ENCODE results near the gene SMARCAL1. TPM values are rescaled to one million over a fixed set of nuclear protein-coding genes. Genes with fewer than 3 reads are reported as not detected.

The SMARCAL1 gene
- total RNA-seq, 1 donor from 2014 or later: 30.2 TPM

DNA sequence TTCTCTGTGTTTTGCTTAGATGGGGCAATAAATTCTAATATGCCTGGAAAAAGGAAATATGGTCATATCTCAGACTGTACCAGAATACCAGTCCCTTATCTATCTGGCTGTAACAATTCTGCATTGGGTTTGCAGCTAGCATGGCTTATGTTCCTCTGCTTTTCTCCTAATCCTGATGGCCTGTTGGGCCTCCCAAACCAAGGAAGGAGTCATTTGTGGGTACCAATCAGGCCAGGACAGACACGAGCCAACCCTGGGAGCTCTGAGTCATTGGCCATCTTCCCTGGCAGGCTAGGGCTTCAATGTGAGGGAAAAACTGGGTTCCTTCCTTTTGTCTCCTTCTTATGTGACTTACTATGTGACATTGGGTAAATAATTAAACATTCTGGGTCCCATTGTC is 12.0 kb downstream of the SMARCAL1 start:
- no peak for DNase-seq (ENCODE audit: low spot score)
- ATAC-seq: no peak
- intact Hi-C loops (cut with DNase I): no loop called here

DNA sequence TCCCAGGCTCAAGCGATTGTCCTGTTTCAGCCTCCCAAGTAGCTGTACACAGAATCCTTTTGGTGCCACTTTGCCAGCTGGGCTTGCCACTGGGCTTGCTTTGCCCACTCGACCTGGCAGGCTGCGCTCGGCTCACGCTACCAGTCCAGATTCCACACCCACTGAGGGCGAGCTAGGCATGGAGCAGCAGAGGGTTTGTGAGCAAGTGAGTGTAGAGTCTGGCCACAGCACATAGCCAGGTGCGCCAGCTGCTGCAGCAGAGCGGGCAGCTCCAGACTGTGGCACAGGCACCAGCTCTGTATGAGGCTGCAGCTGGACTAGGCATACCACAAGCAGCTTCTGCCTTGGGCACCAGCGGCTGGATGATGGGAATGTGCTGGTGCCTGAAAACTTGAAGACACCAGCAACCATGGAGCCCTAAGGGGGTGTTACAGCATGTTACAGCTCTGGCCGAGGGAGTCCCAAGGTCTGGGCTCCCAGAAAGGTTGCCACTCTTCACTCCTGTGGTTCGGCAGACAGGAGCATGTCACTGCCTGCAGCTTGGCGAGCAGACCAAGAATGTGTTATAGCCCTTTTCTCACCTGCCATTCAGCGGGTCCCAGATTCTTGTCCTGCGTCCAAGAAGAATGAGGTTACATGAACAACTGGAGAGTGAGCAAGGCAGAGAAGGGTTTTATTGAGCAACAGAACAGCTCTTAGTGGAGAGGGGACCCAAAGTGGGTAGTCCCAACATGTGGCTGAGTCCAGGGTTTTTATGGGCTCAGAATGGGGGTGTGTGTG is 12.9 kb downstream of the SMARCAL1 start:
- ATAC-seq (no peak), DNase-seq (ENCODE audit: low spot score) (no peak)
- intact Hi-C loops (cut with DNase I): no loop called here

DNA sequence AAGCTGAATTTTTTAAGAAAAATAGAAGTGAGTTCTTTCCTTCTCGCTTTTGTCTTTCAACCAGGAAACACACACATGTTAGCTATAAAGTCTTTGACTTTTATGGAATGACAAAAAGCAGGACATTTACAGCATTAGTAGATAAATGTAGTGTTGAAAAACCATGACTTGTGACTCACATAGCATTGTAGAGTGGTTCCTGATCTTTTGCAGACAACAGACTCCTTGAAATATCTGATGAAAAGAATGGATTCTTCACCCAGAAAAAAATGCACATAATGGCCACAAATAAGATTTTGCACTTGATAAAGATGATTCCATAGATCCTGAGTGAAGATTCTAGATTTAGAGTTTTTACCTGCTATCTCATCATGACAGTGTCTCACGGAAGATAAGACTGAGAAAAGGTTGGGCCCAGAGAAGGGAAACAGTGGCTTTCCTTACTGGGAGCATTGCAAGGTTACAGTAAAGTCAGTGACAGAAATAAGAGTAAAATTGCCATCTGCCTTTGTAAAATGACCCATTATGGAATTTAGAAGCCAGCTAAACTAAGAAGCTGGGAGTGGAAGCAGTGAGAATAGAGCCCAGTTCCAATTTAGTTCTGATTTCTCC is 14.0 kb downstream of the SMARCAL1 start:
- intact Hi-C loops (cut with DNase I): no loop called here
- ATAC-seq (no peak), DNase-seq (ENCODE audit: low spot score) (no peak)

DNA sequence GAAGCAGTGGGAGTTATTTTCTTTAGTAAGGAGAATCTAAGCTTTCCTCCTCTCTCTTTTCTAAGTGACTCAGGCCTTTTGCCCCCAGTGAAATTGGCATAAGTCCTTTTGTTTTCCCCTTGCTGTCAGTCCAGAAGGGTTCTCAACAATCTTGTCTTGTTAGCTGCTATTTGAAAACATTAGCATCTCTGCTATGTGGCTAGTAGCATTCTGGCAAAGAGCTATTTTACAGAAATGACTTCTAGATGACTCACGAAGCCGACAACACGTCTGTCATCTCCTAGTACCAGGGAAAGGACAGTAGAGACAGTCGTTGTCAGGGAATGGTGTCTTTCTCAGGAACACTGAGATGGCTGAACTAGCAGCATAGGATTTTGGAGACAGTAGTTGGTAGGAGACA is 14.7 kb downstream of the SMARCAL1 start:
- DNase-seq (ENCODE audit: low spot score) (no peak), ATAC-seq (no peak)
- intact Hi-C loops (cut with DNase I): no loop called here

DNA sequence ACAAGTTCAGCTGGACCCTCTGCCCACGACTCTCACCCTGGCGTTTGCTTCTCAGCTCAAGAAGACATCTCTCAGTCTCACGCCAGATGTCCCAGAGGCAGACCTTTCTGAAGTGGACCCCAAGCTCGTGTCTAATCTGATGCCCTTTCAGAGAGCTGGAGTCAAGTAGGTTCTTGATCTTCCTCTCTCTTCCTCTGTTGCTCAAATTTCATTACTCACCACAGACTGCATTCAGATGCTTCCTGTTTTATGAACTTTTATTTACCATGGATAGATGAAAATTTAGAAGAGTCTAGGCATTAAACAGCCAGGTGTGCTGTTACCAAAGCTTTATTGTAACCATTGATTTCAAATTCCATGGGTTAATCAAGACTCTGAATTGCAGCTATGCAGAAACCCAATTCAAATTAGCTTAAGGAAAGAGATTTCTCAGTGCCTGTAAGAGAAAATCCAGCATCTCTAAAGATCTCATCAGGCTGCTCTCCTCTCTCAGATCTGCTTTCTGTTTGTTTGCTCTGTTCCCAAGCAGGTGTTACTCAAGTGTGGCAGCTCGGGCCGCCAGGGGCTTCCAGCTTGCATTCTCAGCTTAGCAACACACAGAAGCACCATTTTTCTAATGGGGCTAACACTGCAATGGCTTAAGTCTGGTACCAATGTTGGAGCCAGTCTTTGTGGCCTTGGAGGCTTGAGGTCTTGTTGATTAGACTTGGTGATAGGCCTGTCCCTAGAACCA is 16.5 kb downstream of the SMARCAL1 start:
- intact Hi-C loops (cut with DNase I): no loop called here
- no peak for ATAC-seq
- no peak for DNase-seq (ENCODE audit: low spot score)

DNA sequence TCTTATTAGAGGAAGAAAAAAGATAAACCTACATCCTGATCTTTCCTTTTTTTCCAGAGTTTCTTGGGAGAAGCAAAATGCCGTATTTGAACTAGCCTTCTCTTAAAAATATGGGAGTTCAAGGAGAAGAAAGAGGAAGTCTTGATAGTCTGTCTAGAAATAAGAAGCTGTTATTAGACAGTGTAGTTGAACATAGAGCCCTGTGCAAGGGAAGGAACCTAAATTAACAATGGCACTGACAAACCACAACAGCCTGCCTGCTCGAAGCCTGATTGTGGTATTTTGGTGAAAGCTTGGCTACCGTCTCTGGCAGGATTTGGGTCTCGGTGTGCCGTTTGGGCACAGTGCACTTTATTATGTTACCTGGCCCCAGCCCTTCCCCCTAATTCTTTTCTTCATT is 17.1 kb downstream of the SMARCAL1 start:
- intact Hi-C loops (cut with DNase I): no loop called here
- DNase-seq (ENCODE audit: low spot score): no peak
- ATAC-seq: no peak

DNA sequence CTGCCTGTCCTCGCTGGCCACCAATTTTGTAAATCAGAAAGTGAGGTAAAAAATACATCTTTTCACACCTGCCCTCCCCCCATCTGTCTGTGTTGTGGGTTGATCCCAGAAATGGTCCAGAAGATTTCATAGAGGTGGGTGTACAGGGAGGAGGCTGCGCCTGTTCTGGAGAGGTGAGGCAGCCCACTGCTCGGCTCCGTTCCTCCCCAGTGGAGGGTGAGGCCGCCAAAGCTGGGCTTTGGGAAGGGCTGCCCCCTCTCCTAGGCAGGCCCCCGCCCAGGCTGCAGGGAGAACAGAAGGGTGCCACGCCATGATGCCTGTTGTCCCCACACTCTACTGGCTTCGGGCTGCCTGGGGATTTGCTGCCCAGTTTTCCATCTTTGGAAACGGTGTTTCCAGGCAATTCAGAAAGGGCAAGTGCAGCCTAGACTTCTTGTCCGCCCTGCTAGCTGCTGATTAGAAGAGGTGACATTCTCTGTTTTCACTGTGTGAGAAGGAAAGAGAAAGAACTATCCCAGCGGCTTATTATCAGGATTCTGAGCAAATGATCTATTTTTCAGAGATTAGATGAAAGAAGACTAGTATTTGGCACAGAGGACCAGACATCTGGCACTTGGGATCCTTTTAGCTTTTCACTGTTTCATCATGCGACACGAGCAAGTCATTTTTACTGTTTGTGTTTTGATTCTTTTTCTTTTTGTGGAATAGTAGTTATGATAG is 18.7 kb downstream of the SMARCAL1 start:
- ATAC-seq (no peak), DNase-seq (ENCODE audit: low spot score) (no peak)
- intact Hi-C loops (cut with DNase I): no loop called here

DNA sequence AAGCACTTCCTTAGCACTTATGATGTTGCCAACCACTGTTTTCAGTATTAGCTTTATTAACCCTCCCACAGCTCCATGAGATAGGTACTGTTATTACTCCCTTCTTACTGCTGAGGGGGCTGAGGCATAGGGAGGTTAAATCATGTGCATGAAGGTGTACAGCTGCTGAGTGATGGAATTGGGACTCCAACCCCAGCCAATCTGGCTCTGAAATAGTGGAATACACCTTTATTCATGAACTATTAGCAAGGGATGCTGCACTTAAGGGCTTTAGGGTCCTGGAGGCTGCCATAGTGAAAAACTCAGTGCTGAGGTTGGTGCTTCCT is 19.2 kb downstream of the SMARCAL1 start:
- intact Hi-C loops (cut with DNase I): no loop called here
- DNase-seq (ENCODE audit: low spot score) (no peak), ATAC-seq (no peak)

DNA sequence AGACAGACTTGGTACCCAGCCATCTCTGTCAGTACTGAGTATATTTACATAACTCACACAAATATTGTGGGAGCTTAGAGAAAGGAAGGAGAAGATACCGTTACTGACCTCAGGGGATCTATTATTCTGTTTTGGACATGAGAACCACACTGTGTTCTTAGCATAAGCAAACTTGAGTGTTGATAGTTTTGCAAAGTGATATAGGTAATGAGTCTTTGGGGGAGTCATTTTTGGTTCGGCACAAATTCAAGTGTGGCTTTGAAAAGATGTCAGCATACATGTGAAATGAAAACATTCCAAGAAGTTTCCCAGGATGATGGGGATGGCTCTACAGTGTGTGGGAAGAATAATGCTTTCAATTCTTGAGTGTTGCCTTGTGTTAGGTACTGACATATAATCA is 24.1 kb downstream of the SMARCAL1 start:
- intact Hi-C loops (cut with DNase I): no loop called here
- ATAC-seq: no peak
- no peak for DNase-seq (ENCODE audit: low spot score)

DNA sequence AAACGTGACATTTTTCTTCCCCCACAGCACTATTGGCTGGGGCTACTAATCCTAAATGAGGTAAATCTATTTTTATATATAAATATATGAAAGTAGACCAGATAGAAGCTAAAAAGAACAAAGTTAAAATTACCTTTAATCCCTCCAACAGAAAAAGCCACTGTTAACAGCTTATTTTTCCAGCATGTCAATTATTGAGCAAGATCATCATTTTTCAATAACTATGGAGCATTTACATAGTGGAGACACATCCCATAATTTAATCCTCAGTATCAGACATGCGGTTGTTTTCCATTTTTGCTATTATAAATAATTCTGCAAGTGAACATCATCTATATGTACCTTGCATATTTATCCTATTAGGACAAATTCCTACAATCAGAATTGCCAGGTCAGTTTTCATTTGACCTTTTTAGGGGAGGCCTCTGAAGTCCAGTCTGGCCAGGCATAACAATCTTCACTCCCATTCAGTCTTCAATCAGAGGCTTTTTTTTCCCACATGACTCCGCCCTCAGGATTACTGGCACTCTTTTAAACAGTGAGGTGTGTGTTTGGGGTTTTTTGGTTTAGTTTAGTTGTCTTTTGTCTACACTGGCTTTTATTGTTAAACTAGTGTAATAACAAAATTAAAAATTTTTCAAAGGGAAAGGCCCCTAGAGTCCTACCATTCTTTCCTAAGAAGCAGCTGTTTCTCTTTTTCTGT is 29.2 kb downstream of the SMARCAL1 start:
- DNase-seq (ENCODE audit: low spot score): no peak
- intact Hi-C loops (cut with DNase I): no loop called here
- no peak for ATAC-seq

DNA sequence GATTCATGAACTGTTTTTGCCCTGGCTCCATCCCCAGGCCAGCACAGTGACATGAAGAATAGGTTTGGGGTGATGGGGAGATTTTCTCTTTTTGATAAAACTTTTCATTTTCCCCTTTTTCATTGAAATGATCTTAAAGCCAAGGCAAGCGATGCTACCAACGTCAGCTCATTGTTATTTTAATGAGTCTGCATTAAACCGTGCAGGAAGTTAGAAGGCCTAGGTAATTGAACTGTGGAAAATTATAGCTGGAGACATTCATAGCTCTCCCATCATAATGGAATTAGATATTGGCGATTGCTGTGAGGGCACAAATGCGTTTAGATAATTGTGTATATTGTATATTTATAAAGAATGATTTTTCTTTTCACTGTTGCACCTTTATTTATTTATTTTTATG is 33.2 kb downstream of the SMARCAL1 start:
- no peak for ATAC-seq
- no peak for DNase-seq (ENCODE audit: low spot score)
- intact Hi-C loops (cut with DNase I): no loop called here

DNA sequence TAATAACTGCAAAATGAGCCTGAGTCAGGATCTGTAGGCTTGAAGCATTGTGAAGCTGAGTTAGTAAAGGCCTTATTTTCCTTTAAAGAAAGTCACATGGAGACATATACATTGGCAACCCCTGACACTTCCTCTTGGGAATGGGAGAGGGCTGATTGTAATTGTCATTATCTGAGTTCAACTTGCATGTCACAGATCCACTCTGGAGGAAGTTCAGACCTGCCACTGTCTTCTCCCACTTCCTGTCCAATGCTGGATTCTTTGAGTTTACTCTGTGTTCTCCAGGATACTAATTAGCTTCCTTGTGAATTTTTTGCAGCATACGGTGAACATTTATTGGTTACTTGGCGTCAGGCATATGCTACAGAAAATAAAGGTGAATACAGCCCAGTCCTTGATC is 34.1 kb downstream of the SMARCAL1 start:
- intact Hi-C loops (cut with DNase I): no loop called here
- no peak for ATAC-seq
- DNase-seq (ENCODE audit: low spot score): no peak

DNA sequence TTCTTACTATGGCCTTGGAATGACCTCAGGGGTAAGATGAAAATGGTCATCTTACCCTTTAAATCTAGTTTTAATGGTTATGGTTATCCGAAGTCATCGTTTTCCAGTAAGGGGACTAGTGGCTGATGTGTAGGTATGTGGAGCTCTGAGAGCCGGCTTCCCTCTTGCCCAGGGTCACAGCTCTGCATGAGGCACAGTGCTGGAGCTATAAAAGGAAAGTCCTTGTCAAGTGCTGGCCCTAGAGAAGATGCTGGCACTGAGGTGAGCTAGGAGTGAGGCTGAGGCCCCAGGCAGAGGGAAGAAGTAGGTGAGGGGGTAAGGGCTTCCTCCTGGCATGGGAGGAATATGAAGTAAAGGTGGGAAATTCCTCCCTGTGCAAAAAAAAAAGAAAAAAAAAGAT is 35.0 kb downstream of the SMARCAL1 start:
- ATAC-seq (no peak), DNase-seq (ENCODE audit: low spot score) (no peak)
- intact Hi-C loops (cut with DNase I): no loop called here

DNA sequence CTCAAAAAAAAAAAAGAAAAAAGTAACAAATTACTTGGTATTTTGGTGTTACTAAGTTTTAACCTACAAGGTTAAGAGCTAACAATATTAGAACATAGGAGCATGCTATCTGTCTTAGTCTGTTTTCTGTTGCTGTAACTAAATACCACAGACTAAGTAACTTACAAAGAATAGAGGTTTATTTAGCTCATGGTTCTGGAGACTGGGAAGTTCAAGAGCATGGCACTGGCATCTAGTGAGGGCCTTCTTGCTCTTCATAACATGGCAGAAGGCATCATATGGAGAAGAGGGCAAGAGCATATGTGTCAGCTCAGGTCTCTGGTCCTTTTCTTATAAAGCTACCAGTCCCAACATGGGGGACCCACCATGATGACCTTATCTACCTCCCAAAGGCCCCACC is 36.5 kb downstream of the SMARCAL1 start:
- intact Hi-C loops (cut with DNase I): no loop called here
- DNase-seq (ENCODE audit: low spot score) (no peak), ATAC-seq (no peak)

DNA sequence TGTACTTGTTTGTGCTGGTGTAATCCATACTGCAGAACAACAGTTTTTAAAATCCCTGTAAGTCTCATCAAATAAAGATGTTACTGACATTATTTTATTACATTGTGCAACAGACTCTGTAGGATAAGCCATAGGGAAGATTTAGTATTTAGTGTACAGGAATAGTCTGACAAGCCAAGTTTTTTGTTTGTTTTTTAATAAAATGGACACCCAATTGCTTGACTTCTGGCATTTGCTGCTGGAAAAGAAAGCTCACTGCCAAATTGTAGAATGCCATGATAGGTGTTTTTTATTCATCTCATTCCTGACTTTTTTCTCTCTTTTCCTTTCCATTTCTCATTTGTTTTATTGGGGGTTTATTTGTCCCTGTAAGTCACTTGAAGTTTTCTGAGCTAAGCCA is 38.1 kb downstream of the SMARCAL1 start:
- intact Hi-C loops (cut with DNase I): no loop called here
- ATAC-seq: no peak
- DNase-seq (ENCODE audit: low spot score): no peak

DNA sequence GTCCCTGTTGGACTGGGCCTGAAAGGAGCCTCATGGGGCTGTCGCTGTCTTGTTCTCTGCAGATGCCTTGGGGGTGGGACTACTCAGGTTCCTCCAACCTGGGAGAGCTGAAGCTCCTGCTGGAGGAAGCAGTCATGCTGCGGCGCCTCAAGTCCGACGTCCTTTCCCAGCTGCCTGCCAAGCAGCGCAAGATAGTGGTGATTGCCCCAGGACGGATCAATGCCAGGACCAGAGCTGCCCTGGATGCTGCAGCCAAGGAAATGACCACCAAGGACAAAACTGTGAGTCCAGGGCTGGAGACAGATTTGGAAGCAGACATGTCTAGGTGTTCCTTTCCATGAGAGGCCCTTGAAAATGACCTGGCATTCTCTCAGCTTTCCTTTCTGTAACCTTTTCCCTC is 38.5 kb downstream of the SMARCAL1 start:
- DNase-seq (ENCODE audit: low spot score) (no peak), ATAC-seq (no peak)
- intact Hi-C loops (cut with DNase I): no loop called here

DNA sequence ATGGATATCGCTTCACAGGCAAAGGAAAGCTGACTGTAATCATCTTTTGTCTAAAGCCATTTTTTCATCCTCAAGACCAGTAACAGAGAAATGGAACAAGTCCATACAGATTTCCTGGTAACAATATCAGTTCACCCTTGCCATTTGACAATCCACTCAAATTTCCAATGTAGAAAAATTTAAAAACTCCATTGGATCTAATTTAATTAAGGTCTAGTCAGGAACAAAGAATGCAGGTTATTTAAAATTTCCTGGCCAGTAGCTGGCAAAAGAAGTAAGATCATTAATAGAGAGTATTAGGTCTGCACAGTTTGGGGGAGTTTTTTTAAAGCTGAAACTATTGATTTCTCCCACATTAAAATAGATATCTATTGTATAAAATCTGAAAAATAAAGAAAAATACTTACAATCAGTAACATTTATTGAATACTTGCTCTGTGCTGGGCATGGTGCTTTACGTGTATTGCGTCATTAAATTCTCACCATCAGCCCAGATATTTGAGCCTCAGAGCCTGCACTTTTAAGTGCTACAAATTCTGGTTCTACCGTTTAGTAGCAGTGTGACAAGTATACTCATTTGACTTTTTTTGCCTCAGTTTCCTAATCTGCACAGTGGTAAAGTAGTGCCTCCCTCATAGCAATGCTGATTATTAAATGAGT is 41.8 kb downstream of the SMARCAL1 start:
- intact Hi-C loops (cut with DNase I): no loop called here

DNA sequence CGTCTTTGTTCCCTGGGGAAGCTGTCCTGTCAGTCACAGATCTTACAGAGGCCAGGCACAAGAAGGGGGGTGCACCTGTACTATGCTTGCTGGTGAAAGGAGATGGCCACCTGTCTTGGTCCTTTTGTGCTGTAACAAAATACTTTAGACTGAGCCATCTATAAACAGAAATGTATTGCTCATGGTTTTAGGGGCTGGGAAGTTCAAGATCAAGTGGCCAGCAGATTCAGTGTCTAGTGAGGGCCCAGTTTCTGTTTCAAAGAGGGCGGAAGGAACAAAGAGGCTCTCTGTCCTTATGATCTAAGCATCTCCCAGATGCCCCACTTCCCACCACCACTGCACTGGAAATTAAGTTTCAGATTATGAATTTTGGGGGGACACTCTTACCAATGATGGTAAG is 50.9 kb downstream of the SMARCAL1 start:
- ATAC-seq (no peak), DNase-seq (ENCODE audit: low spot score) (no peak)
- intact Hi-C loops (cut with DNase I): no loop called here

More for the DNA sequence above, 41.8 kb downstream of the SMARCAL1 start:
- no peak for DNase-seq (ENCODE audit: low spot score)
- no peak for ATAC-seq
